Heart right ventricle (tissue), 16 donors: ENCODE results near the gene CD9. TPM values are rescaled to one million over a fixed set of nuclear protein-coding genes. Genes with fewer than 3 reads are reported as not detected.

Source experiments
- ATAC-seq, 8 donors: fragments of 200-7000 bp; cut with Tn5 transposase; one replicate each; pipeline ENCODE4 v1.9.1; 2020; ENCODE audit warnings: mild to moderate bottlenecking in 8 of 8, moderate library complexity in 8 of 8, moderate number of reproducible peaks in 1 of 8
- DNase-seq, 2 donors: peaks; one replicate each; pipeline ENCODE4 v3.0.0-alpha.2; 2020
- H3K27ac ChIP-seq, 10 donors: fragments of 200-600 bp; sonication (generic) in 2 of 10; one replicate each; pipeline versions ENCODE4 v1.5.0 to v1.8.0; 2020 to 2022; ENCODE audit warnings: mild to moderate bottlenecking in 3 of 10
- H3K27me3 ChIP-seq, 7 donors: fragments of 200-600 bp; one replicate each; pipeline ENCODE4 v1.8.0; 2021 to 2022; ENCODE audit warnings: mild to moderate bottlenecking in 2 of 7
- H3K36me3 ChIP-seq, 9 donors: fragments of 200-600 bp; sonication (generic) in 1 of 9; one replicate each; pipeline versions ENCODE4 v1.5.0 to v1.8.0; 2020 to 2022; ENCODE audit warnings: mild to moderate bottlenecking in 2 of 9
- H3K4me1 ChIP-seq, 9 donors: fragments of 200-600 bp; sonication (generic) in 1 of 9; one replicate each; pipeline versions ENCODE4 v1.5.0 to v1.8.0; 2020 to 2022; ENCODE audit warnings: mild to moderate bottlenecking in 4 of 9
- H3K4me3 ChIP-seq, 10 donors: fragments of 200-600 bp; sonication (generic) in 2 of 10; one replicate each; pipeline versions ENCODE4 v1.5.0 to v1.8.0; 2020 to 2022; ENCODE audit warnings: mild to moderate bottlenecking in 7 of 10, moderate library complexity in 2 of 10
- H3K9me3 ChIP-seq, 11 donors: fragments of 200-600 bp in 10 of 11; sonication (generic) in 2 of 11; one replicate each; pipeline versions ENCODE4 v1.5.0 to v1.8.0; 2013 to 2022; ENCODE audit warnings: mild to moderate bottlenecking in 2 of 11, control low read depth in 1 of 11, moderate library complexity in 1 of 11
- WGBS, 2 donors: extraction: QIAGEN DNeasy Blood & Tissue Kit; methylation state at CpG; one replicate each; pipeline ENCODE4 v1.1.7; 2013; ENCODE audit warnings: inconsistent platforms in 1 of 2; 5-methylcytosine and 5-hydroxymethylcytosine counted together
- intact Hi-C, 10 donors: fragments of 100-400 bp; cut with DNase I; formaldehyde crosslinking; loops; one replicate each; pipeline versions ENCODE4 v1.11.1 to v1.14.2; 2022
- polyA plus RNA-seq, 2 donors: library from polyadenylated mRNA; stranded (reverse); fragments of 200-250 nt; gene quantifications; one replicate each; pipeline ENCODE4 v1.2.3, GENCODE V29; 2013
- total RNA-seq, 10 donors: library from RNA; stranded (reverse); fragmentation: NEBNext Ultra II Directional in 3 of 10; extraction: Animal tissue kit (Norgen Biotek cat#: 25700) in 3 of 10; gene quantifications; one replicate each; pipeline versions ENCODE4 v1.2.1 to v1.2.4, GENCODE V29; 2021 to 2023
- TF ChIP-seq, protein P1 (sequence below), 9 donors: fragments of 200-600 bp; sonication (generic) in 2 of 9; IDR thresholded peaks; one replicate each; pipeline versions ENCODE4 v1.5.0 to v1.8.0; 2021 to 2022; ENCODE audit warnings: antibody characterized with exemption in 9 of 9, mild to moderate bottlenecking in 5 of 9, moderate library complexity in 1 of 9
- donor health status: Arrhythmogenic right ventricular cardiomyopathy.
- donor health status: ischemic (EF 13 %, LVEDD 7.1; RV severe dilation, severe dysfunction).
- donor health status: healthy with polysubstance abuse.
- donor health status: DM: no; HTN: yes; CAD: no.
- donor health status: DM: no; HTN: no; CAD: no.
- donor health status: ischemic (EF 25% LVEDD 6.9; RV normal size, moderate dysfunction).
- donor health status: ischemic (EF 25% LVEDD 5.7; RV mildly dilated, moderate dysfunction).
- donor health status: healthy.
- donor health status: DM: yes; HTN: yes; CAD: no.
- donor health status: Ischemic cardiomyopathy.
- donor health status: ischemic (EF 35%, LVEDD 5.7; RV mildly dilated, moderate dysfunction).
- donor health status: nonischemic (EF 11% LVEDD 7.7; RV severe dilation, severe dysfunction).
- donor health status: DM: yes; HTN: yes; CAD: no.
- donor health status: PGD.
- donor health status: ischemic (EF 29% LVEDD 5.4; RV normal size, mild dysfunction).
- donor health status: nonischemic (EF 23%, LVEDD 6.1; RV moderate dilation, normal function).

CD9 gene
- total and polyA plus RNA-seq, 12 donors: 24.8 to 109 (median 54.2) TPM

DNA sequence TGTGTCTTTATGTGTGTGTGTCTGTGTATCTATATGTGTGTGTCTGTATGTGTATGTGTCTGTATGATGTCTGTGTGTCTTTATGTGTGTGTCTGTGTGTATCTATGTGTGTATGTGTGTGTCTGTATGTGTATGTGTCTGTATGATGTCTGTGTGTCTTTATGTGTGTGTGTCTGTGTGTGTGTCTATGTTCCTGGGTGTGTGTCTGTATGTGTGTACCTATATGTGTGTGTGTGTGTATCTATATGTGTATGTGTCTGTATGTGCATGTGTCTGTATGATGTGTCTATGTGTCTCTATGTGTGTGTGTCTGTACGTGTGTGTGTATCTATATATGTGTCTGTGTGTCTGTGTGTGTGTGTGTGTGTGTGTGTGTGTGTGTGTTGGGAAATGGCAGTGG lies 19.0 kb upstream of the CD9 start:
- intact Hi-C loops: loop anchor here in 2 of 10 donors (5.0 kb wide), 2 partner anchors 114 to 119 kb away; no protein-coding TSS in a partner anchor
- Histone ChIP-seq H3K27me3 (no peaks in the 10 kb centered on the region), H3K36me3 (no peaks in the 10 kb centered on the region), H3K4me3 (no peak overlapping the region), H3K4me1 (peaks cover 21 to 62% (median 44%) of the 10 kb centered on the region in 9 donors), H3K27ac (peak overlapping the region in 3 of 10 donors; percentile 64 to 84 (median 76)), H3K9me3 (peaks cover 0 to 5% (median 0%) of the 10 kb centered on the region in 11 donors)
- no peak for ATAC-seq
- TF ChIP-seq, protein P1, sequence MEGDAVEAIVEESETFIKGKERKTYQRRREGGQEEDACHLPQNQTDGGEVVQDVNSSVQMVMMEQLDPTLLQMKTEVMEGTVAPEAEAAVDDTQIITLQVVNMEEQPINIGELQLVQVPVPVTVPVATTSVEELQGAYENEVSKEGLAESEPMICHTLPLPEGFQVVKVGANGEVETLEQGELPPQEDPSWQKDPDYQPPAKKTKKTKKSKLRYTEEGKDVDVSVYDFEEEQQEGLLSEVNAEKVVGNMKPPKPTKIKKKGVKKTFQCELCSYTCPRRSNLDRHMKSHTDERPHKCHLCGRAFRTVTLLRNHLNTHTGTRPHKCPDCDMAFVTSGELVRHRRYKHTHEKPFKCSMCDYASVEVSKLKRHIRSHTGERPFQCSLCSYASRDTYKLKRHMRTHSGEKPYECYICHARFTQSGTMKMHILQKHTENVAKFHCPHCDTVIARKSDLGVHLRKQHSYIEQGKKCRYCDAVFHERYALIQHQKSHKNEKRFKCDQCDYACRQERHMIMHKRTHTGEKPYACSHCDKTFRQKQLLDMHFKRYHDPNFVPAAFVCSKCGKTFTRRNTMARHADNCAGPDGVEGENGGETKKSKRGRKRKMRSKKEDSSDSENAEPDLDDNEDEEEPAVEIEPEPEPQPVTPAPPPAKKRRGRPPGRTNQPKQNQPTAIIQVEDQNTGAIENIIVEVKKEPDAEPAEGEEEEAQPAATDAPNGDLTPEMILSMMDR (IDR thresholded peaks at IDR 0.05): no peak
- 50 to 59% methylated on average over 1 of the region's 1 CpG for WGBS, 2 donors
- no peak for DNase-seq

- TF ChIP-seq, protein P1 (IDR thresholded peaks at IDR 0.05): no peak
- H3K27ac ChIP-seq: peak overlapping the region; percentile 50 to 80 (median 66)
- ATAC-seq: peak in 2 of 8 donors; percentile 4
- no peaks in the 10 kb centered on the region for H3K27me3 ChIP-seq
- no peaks in the 10 kb centered on the region for H3K36me3 ChIP-seq
- H3K4me3 ChIP-seq: peak overlapping the region in 1 of 10 donors; percentile 6
- DNase-seq: no peak
- intact Hi-C loops: loop anchor here in 2 of 10 donors (5.0 kb wide), 2 partner anchors 114 to 119 kb away; no protein-coding TSS in a partner anchor
- WGBS, 2 donors: 47 to 56% methylated on average over 17 of the region's 17 CpGs
- H3K4me1 ChIP-seq: peaks cover 21 to 63% (median 44%) of the 10 kb centered on the region in 9 donors
- peaks cover 0 to 5% (median 0%) of the 10 kb centered on the region in 11 donors for H3K9me3 ChIP-seq
Observed at GRCh38 chr12:6181583-6182278, 18.5 kb upstream of the CD9 start.

GRCh38 chr12:6182279-6182898 lies 17.8 kb upstream of the CD9 start:
- H3K36me3 ChIP-seq: no peaks in the 10 kb centered on the region
- H3K4me3 ChIP-seq: peak overlapping the region in 2 of 10 donors; percentile 6 to 21
- ATAC-seq: peak; percentile 46 to 79 (median 76)
- peaks cover 0 to 5% (median 0%) of the 10 kb centered on the region in 11 donors for H3K9me3 ChIP-seq
- H3K27me3 ChIP-seq: no peaks in the 10 kb centered on the region
- peak; percentile 59 to 69 for DNase-seq
- TF ChIP-seq, protein P1 (IDR thresholded peaks at IDR 0.05): no peak
- peaks cover 21 to 69% (median 44%) of the 10 kb centered on the region in 9 donors for H3K4me1 ChIP-seq
- peak overlapping the region; percentile 50 to 80 (median 66) for H3K27ac ChIP-seq
- WGBS, 2 donors: 34% methylated on average over 19 of the region's 19 CpGs
- intact Hi-C loops: loop anchor here in 2 of 10 donors (5.0 kb wide), 2 partner anchors 115 to 120 kb away; no protein-coding TSS in a partner anchor

- H3K4me3 ChIP-seq: no peak overlapping the region
- peaks cover 0 to 5% (median 0%) of the 10 kb centered on the region in 11 donors for H3K9me3 ChIP-seq
- intact Hi-C loops: loop anchor here in 2 of 10 donors (5.0 kb wide), 2 partner anchors 117 to 122 kb away; no protein-coding TSS in a partner anchor
- H3K36me3 ChIP-seq: no peaks in the 10 kb centered on the region
- peaks cover 21 to 64% (median 42%) of the 10 kb centered on the region in 9 donors for H3K4me1 ChIP-seq
- H3K27me3 ChIP-seq: peaks cover 0 to 6% (median 0%) of the 10 kb centered on the region in 7 donors
- ATAC-seq (peak in 1 of 8 donors; percentile 5), DNase-seq (no peak)
- H3K27ac ChIP-seq: peak overlapping the region in 7 of 10 donors; percentile 14 to 80 (median 70)
- TF ChIP-seq, protein P1 (IDR thresholded peaks at IDR 0.05): no peak
- WGBS, 2 donors: 64 to 67% methylated on average over 7 of the region's 7 CpGs
Observed at GRCh38 chr12:6183689-6184428, 16.3 kb upstream of the CD9 start.
